ENCODE results near the gene WDR20.

DNA sequence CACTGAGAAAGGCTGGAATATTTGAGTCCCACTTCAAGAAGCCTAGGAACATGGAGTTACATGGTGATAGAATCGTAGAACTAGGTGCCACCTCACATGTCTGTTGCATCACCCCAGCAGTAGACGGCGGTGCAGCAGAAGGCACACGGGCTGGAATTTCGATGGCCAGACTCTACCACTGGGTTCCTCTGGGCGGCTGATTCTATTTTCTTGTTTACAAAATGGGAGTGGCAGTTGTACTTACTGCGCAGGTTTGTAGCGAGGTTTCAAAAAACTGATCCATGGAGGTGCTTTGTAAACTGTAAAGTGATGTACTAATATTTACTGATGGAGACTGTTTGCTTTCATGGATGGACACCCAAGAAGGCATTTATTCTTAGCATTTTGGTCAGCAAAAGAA is 45.7 kb downstream of the WDR20 start:
- TF ChIP-seq POLR2A (IDR thresholded peaks at IDR 0.05): no peak
- no peak for TF ChIP-seq CTCF (IDR thresholded peaks at IDR 0.05)

Measured in Peyer's patch (tissue), 4 donors.